Nucleus accumbens (tissue), 56 donors: ENCODE data around the gene FXYD7.
"Not testable (repeated sequence)": the region's sequence is repeated elsewhere in the genome, so short reads cannot be mapped to it uniquely, and the experiment has no call there.

Source experiments
- DNase-seq, 56 donors: peaks; one replicate each; lab custom pipeline; 2025; lab: John Stamatoyannopoulos, UW

FXYD7 gene

DNA sequence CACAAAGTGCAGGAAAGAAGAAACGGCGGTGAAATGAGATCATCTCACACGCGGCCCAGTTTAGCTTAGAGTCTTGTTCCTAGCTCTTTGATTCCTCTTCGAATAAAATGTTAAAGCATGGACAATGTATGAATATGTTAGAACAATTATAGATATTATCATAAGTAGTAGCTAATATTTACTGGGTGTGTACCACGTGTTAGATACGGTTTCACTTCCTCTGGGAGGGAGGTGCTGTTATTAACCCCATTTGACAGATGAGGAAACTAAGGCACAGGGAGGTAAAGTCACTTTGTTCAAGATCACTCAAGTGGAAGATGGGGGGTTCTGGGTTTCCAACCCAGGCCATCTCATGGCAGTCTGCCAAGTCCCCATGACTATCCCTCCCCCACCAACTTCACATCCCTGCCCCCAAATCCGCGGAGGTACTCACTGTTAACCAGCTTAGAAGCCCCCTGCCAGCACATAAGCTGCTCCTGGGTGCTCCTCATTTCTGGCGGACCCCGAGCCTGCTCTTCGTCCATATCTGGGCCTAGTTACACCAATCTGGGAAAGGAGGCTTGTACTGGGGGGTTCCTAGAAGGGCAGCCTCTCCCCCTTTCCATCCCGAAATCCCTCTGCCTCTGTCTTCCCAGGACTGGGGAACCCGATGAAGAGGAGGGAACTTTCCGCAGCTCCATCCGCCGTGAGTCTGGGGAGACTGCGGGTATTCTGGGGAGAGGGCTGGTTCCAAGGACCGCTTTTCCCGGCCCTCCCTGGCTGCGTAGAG, 1.0 kb upstream of the FXYD7 start:
- no peak for DNase-seq

DNA sequence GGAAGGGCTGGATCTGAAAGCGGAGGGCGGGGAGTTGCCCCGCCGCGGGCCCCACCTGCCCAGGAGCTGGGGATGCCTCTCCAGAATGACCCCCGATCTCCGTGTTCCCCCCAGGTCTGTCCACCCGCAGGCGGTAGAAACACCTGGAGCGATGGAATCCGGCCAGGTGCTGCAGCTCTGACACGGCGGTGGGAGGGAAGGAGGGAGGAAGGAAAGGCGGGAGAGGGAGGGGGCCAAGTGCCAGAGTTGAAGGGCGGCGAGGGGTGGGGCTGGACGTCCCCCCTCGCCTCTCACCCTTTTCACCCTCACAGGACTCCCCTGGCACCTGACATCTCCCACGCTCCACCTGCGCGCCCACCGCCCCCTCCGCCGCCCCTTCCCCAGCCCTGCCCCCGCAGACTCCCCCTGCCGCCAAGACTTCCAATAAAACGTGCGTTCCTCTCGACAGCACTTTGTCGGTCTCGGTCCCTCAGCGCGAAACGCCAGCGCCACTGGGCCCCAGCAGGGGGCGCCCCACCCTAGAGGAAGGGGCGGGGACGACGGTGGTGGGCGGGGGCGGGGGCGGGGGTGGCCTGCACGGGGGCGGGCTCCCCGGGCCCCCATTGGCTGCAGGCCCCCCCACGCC, 337 bp upstream of the FXYD7 start:
- DNase-seq, result peak in 38 of 56 donors; percentile 19 to 79 (median 48)

GRCh38 chr19:35143818-35144217, 763 bp downstream of the FXYD7 start:
- DNase-seq, result no peak

DNA sequence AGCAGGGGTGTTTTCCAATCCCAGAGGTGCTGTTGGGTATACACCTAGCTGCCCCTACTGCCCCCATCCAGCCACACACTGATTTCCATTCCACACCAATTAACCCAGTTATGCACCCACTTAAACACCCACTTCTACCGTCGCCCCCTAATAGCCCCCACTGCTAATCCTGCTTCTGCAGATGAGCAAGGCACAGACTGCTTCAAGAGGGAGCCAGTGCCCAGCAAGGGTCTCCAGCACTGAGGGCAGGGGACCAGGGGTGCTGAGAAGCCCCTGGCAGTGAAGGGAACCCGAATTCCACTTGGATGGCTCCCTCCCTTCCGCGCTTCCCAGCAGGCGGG, 1.2 kb downstream of the FXYD7 start:
- DNase-seq, result no peak

- DNase-seq, result peak in 18 of 56 donors; percentile 14 to 68 (median 36)
Measured at GRCh38 chr19:35144600-35145436, 1.8 kb downstream of the FXYD7 start.

- no peak for DNase-seq
Measured at GRCh38 chr19:35146746-35147459, 3.8 kb downstream of the FXYD7 start.

GRCh38 chr19:35149463-35149862, 6.4 kb downstream of the FXYD7 start:
- DNase-seq, result no peak

DNA sequence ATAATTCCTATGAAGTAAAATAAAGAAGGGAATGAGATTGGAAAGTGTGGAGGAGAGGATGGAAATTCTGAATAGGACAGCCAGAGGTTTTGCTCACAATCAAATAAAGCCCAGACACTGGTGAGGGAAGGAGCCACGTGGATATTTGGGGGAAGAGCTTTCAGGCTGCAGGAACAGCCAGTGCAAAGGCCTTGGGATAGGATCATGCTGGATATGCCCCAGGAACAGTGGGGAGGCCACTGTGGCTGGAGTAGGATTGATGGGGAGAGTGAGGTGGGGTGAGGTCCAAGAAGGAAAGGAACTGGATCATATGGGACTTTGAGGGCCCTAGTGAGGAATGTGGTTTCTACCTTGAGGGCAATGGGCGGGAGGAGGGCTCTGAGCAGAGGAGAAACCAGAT, 7.4 kb downstream of the FXYD7 start:
- DNase-seq, result no peak

DNA sequence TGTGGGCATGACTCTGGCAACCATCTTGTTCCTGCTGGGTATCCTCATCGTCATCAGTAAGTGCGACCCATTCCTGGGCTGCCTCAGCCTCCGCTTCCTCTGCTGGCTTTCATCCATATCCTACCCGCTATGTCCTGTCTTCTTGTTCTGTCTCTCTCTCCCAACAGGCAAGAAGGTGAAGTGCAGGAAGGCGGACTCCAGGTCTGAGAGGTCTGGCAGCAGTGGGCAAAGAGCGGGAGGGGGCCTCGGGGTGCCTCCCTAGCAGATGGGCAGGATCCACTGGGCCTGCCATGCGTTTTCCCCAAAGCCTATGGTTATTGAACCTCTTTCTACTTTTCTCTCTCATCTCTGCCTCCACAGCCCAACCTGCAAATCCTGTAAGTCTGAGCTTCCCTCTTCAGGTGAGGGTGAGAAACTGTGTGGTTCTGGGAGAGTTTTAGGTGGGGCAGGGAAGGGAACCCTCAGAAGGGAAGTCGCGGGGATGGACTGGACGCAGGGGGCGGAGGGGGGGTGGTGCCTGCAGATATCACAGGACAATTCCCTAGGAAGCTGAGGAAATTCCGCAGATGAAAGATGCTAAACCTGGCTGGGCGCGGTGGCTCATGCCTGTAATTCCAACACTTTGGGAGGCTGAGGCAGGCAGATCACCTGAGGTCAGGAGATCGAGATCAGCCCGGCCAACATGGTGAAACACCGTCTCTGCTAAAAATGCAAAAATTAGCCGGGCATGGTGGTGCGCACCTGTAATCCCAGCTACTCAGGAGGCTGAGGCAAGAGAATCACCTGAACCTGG, 8.4 kb downstream of the FXYD7 start:
- no peak for DNase-seq

GRCh38 chr19:35153129-35153522, 10.1 kb downstream of the FXYD7 start:
- not testable (repeated sequence) for DNase-seq

GRCh38 chr19:35153701-35154524, 10.9 kb downstream of the FXYD7 start:
- DNase-seq, result no peak

DNA sequence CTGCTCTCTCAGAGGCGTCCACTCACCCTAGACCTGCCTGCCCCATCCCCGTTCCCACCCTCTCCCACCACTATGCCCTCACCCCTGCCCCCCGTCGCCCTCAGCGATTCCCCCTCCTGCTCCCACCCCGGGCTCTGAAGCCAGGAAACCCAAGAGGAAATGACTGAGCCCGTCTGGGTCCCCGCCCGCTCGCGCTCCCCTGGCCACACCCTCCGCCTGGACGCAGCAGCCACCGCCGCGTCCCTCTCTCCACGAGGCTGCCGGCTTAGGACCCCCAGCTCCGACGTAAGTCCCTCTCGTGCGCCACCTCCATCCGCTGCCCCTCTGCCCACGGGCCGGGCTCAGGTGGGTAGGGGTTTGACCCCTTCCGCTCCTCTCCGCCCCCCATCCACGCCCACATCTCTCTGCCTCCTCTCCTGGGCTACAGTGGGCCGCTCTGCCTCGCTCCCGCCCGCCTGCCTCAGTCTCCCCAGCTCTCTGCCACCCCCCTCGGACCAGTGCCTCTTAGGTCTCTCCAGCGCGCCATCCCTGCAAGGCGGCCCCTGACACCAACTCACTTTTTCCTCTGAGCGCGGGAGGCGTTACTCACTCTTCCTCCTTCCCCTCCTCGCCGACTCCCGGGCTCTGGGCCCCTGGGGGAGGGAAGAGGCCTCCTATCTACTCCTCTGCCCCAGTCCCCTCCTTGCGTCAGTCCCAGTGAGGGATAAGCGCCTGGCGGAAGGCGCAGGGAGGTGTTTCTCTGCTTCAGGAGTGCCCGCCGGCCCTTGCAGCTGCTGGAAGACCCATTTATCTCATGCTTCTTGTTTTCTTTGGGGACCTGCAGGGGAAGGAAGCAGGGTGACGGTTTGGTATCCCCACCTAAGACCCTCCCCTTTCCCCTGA, 11.7 kb downstream of the FXYD7 start, which contains the start of gene FXYD5:
Gene FXYD5 (plus strand): TSS at position 211 of the 882 bp plus-strand sequence. CDS start 816 bp downstream, outside the sequence.
- peak in 1 of 56 donors; percentile 14 for DNase-seq

DNA sequence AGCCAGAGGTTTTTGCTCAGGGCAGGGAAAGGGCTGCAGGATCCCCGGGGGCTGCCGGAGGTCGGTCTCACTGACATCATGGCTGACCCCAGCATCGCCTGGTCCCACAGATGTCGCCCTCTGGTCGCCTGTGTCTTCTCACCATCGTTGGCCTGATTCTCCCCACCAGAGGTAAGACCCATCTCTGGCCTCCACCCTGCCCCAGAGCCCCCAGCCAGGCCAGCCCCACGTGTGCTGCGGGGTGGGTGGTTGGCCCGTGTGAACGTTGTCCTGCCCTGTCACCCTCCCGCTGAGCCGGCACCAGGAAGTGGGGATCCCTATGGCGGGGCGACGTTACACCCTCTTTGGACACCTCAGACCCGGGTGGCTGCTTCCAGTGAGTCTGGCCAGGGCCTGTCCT, 12.4 kb downstream of the FXYD7 start:
- DNase-seq, result no peak

DNA sequence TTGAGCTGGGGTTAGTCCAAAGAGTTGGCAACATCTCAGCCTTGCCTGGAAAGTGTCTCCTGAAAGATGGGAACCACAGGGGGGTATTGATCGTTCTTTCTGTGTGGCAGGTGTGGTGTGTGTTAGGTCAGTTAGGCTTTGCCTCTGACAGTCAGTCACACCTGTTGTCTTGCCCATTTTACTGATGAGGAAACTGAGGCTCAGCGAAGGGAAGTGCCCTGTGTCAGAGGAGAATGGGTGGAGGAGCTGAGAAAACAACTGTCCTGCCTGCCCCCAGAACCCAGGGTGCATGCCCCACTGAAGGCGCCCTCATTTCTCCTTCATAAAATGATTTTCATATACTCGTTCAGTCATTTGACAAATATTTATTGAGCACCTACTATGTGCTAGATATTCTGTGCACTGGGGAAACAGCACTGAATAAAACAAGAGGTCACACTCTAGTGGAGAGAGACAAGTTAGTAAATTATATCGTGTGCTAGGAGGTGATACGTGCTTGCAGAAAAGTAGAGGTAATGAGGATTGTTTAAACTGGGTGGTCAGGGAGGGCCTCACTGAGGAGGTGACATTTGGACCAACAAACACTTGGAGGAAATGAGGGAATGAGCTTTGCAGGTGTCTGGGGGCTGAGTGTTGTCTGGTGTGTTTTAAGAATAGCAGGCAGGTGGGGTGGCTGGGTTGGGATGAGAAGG, 13.1 kb downstream of the FXYD7 start:
- no peak for DNase-seq

GRCh38 chr19:35156673-35157014, 13.6 kb downstream of the FXYD7 start:
- DNase-seq, result no peak

DNA sequence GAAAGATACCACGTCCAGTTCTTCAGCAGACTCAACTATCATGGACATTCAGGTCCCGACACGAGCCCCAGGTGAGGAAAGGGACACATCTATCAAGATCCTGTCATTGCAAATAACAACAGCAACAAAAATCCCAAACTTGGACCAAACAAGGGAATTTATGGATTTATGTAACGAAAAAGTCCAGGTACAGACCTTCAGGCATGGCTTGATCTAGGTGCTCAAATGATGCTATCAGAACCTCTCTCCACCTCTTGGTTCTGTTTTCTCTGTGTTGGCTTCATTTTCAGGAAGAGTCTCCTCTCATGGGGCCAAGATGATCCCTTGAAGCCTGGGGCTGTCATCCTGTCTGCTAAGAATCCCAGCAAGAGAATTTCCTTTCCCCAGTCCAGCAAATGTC, 14.4 kb downstream of the FXYD7 start:
- DNase-seq, result no peak

DNA sequence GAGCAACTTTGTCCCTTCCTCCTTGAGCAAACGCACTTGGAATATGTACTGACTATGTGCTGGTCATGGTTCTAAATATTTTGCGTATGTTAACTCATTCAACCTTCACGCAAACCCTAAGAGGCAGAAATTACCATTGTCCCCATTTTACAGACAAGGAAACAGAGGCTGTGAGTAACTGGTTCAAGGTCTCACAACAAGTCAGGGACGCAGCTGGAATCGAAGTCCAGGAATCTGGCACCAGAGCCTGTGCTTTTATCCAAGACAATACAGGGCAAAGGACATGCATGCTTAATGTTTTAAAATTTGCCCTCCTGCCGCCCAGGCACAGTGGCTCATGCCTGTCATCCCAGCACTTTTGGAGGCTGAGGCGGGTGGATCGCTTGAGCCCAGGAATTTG, 16.6 kb downstream of the FXYD7 start:
- DNase-seq, result no peak
